H9 (cell line): ENCODE measurements around the gene ACAA2. TPM values are rescaled to one million over a fixed set of nuclear protein-coding genes. Genes with fewer than 3 reads are reported as not detected.

Experiments
- DNase-seq: peaks from one replicate; pipeline ENCODE4 v3.0.0-alpha.2; 2017
- H2AFZ ChIP-seq: one replicate; pipeline ENCODE4 v1.6.1; 2013; ENCODE audit warnings: mild to moderate bottlenecking, low read length, control low read depth, moderate library complexity
- H2AK5ac ChIP-seq: 2 replicates; pipeline ENCODE4 v1.6.1; 2013; ENCODE audit warnings: low read length, control low read depth, mixed read lengths; ENCODE audit not compliant: insufficient read length
- H2BK120ac ChIP-seq: one replicate; pipeline ENCODE4 v1.6.1; 2013; ENCODE audit warnings: low read depth, mild to moderate bottlenecking, low read length, control low read depth, inconsistent platforms; ENCODE audit not compliant: poor library complexity, severe bottlenecking
- H2BK12ac ChIP-seq: 2 replicates; pipeline ENCODE4 v1.6.1; 2013; ENCODE audit warnings: low read length, control low read depth, mixed read lengths, low read depth; ENCODE audit not compliant: insufficient read length
- H2BK15ac ChIP-seq: 2 replicates; pipeline ENCODE4 v1.6.1; 2013; ENCODE audit warnings: low read depth, low read length, control low read depth
- H2BK20ac ChIP-seq: one replicate; pipeline ENCODE4 v1.6.1; 2013; ENCODE audit warnings: low read depth, mild to moderate bottlenecking, low read length, control low read depth, inconsistent platforms; ENCODE audit not compliant: poor library complexity, severe bottlenecking
- H2BK5ac ChIP-seq: 2 replicates; pipeline ENCODE4 v1.6.1; 2013; ENCODE audit warnings: low read length, control low read depth, mixed read lengths; ENCODE audit not compliant: insufficient read length
- H3K14ac ChIP-seq: 2 replicates; pipeline ENCODE4 v1.6.1; 2013; ENCODE audit warnings: low read length, control low read depth; ENCODE audit not compliant: insufficient read depth
- H3K18ac ChIP-seq: 2 replicates; pipeline ENCODE4 v1.6.1; 2013; ENCODE audit warnings: low read depth, mild to moderate bottlenecking, mixed read lengths, low read length, control low read depth; ENCODE audit not compliant: insufficient read length
- H3K23ac ChIP-seq: 2 replicates; pipeline ENCODE4 v1.6.1; 2013; ENCODE audit warnings: low read length, control low read depth, mixed read lengths, low read depth; ENCODE audit not compliant: insufficient read length
- H3K23me2 ChIP-seq: 2 replicates; pipeline ENCODE4 v1.6.1; 2013; ENCODE audit warnings: low read depth, mild to moderate bottlenecking, mixed read lengths, low read length, control low read depth; ENCODE audit not compliant: insufficient read length, poor library complexity, severe bottlenecking
- H3K27ac ChIP-seq: 2 replicates; pipeline ENCODE4 v1.5.1; 2013; ENCODE audit warnings: low read length, control low read depth, mixed read lengths, low read depth; ENCODE audit not compliant: insufficient read length
- H3K27me3 ChIP-seq: 2 replicates; pipeline ENCODE4 v1.6.1; 2013; ENCODE audit warnings: low read length, control low read depth, inconsistent platforms; ENCODE audit not compliant: insufficient read depth
- H3K4ac ChIP-seq: 2 replicates; pipeline ENCODE4 v1.6.1; 2013; ENCODE audit warnings: low read depth, mild to moderate bottlenecking, control low read depth, inconsistent platforms, low read length, moderate library complexity
- H3K4me1 ChIP-seq: 2 replicates; pipeline ENCODE4 v1.6.1; 2013; ENCODE audit warnings: low read length, control low read depth, inconsistent platforms; ENCODE audit not compliant: insufficient read depth
- H3K4me2 ChIP-seq: 2 replicates; pipeline ENCODE4 v1.6.1; 2013; ENCODE audit warnings: low read length, control low read depth, mixed read lengths; ENCODE audit not compliant: insufficient read length, insufficient read depth
- H3K56ac ChIP-seq: 2 replicates; pipeline ENCODE4 v1.6.1; 2013; ENCODE audit warnings: low read depth, mild to moderate bottlenecking, mixed read lengths, low read length, control low read depth; ENCODE audit not compliant: insufficient read length
- H3K79me1 ChIP-seq: 2 replicates; pipeline ENCODE4 v1.6.1; 2013; ENCODE audit warnings: low read depth, mild to moderate bottlenecking, moderate library complexity, low read length, control low read depth, inconsistent platforms; ENCODE audit not compliant: insufficient read depth, poor library complexity, severe bottlenecking
- H3K79me2 ChIP-seq: 2 replicates; pipeline ENCODE4 v1.6.1; 2013; ENCODE audit warnings: low read length, control low read depth, inconsistent platforms; ENCODE audit not compliant: insufficient read depth
- H3K9ac ChIP-seq: 2 replicates; pipeline ENCODE4 v1.6.1; 2013; ENCODE audit warnings: low read length, control low read depth, mixed read lengths; ENCODE audit not compliant: insufficient read length; ENCODE audit errors: extremely low read depth
- H3K9me3 ChIP-seq: one replicate; pipeline ENCODE4 v1.6.1; 2013; ENCODE audit warnings: low read depth, low read length, inconsistent platforms; ENCODE audit not compliant: control insufficient read depth
- H3T11ph ChIP-seq: one replicate; pipeline ENCODE4 v1.6.1; 2013; ENCODE audit warnings: mild to moderate bottlenecking, low read length, control low read depth, inconsistent platforms
- H4K20me1 ChIP-seq: one replicate; pipeline ENCODE4 v1.6.1; 2013; ENCODE audit not compliant: control insufficient read depth, insufficient read length, insufficient read depth
- H4K5ac ChIP-seq: 2 replicates; pipeline ENCODE4 v1.6.1; 2013; ENCODE audit warnings: low read depth, mild to moderate bottlenecking, mixed read lengths, low read length, control low read depth; ENCODE audit not compliant: insufficient read length
- H4K8ac ChIP-seq: replicated peaks from 2 replicates; pipeline ENCODE4 v1.6.1; 2013; ENCODE audit warnings: low read length, control low read depth, mixed read lengths, low read depth; ENCODE audit not compliant: insufficient read length
- H4K91ac ChIP-seq: 2 replicates; pipeline ENCODE4 v1.6.1; 2013; ENCODE audit warnings: low read depth, mild to moderate bottlenecking, moderate library complexity, mixed read lengths, low read length, control low read depth; ENCODE audit not compliant: insufficient read length
- H3K27ac Mint-ChIP-seq, 3 experiments: 2 replicates in 2 of 3; 3 replicates in 1 of 3; pipeline ENCODE4 v1.8.0; 2020 to 2021; ENCODE audit warnings: mixed read lengths in 3 of 3, mild to moderate bottlenecking in 1 of 3, moderate library complexity in 1 of 3
- H3K27me3 Mint-ChIP-seq: 2 replicates; pipeline ENCODE4 v1.8.0; 2021; ENCODE audit warnings: low read depth, mild to moderate bottlenecking, moderate library complexity, mixed read lengths
- H3K36me3 Mint-ChIP-seq, 3 experiments: 2 replicates in 2 of 3; 3 replicates in 1 of 3; pipeline ENCODE4 v1.8.0; 2020 to 2021; ENCODE audit warnings: low read depth in 3 of 3, mixed read lengths in 3 of 3; ENCODE audit not compliant: insufficient read depth in 1 of 3
- H3K4me1 Mint-ChIP-seq, 2 experiments: 2 replicates each; pipeline ENCODE4 v1.8.0; 2020; ENCODE audit warnings: mixed read lengths in 2 of 2
- H3K4me3 Mint-ChIP-seq, 2 experiments: 2 replicates in 1 of 2; 3 replicates in 1 of 2; pipeline ENCODE4 v1.8.0; 2020 to 2021; ENCODE audit warnings: mild to moderate bottlenecking in 2 of 2, mixed read lengths in 2 of 2, moderate library complexity in 1 of 2
- H3K9me3 Mint-ChIP-seq, 2 experiments: 2 replicates in 1 of 2; 3 replicates in 1 of 2; pipeline ENCODE4 v1.8.0; 2020; ENCODE audit warnings: mild to moderate bottlenecking in 2 of 2, mixed read lengths in 2 of 2, moderate library complexity in 1 of 2
- WGBS: extraction: QIAGEN DNeasy Blood & Tissue Kit; methylation state at CpG from one replicate; pipeline ENCODE4 v1.1.7; 2013; ENCODE audit warnings: missing lambda C conversion rate, low lambda C conversion rate, mixed read lengths; ENCODE audit not compliant: insufficient read length; ENCODE audit errors: extremely low coverage; 5-methylcytosine and 5-hydroxymethylcytosine counted together
- total RNA-seq: library from RNA; stranded (reverse); gene quantifications from 2 replicates; pipeline ENCODE4 v1.2.1, GENCODE V29; 2021
- TF ChIP-seq, protein P1 (sequence below): fragments of 200-600 bp; sonication (generic); conservative IDR thresholded peaks from 3 replicates; pipeline ENCODE4 v1.8.0; 2021; ENCODE audit warnings: antibody characterized with exemption, mild to moderate bottlenecking

Gene ACAA2
- total RNA-seq, 1 experiment from 2014 or later, result 115 TPM

DNA sequence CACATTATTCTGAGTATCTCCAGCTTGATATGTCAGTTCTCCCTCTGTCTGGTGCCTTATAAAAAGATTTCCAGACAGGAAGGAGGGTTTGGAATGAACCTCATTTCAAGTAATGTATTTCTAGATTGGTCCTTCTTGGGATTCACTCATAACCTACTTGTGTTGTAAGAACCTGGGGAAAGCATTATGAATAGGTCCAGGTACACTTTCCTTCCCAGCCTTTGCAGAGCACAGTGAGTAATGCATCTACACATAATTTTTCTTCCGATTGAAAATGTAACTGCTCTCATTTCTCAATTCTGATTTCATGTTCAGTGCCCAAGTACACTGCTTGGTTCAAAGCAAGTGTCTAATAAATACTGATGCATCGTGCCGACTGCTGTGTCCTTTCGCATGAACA lies 25.0 kb upstream of the ACAA2 start:
- H3K9me3 Mint-ChIP-seq, result no peaks in the 10 kb centered on the region
- no peak overlapping the region for H3K27ac ChIP-seq

More for the DNA sequence above, 25.0 kb upstream of the ACAA2 start:
- H3K4me2 ChIP-seq, result no peak overlapping the region
- H4K91ac ChIP-seq, result no peak overlapping the region
- H3T11ph ChIP-seq, result no peak overlapping the region
- H2BK15ac ChIP-seq, result no peak overlapping the region
- H3K4ac ChIP-seq, result no peak overlapping the region
- no peak overlapping the region for H4K5ac ChIP-seq
- no peak overlapping the region for H2BK12ac ChIP-seq
- H2AFZ ChIP-seq, result no peak overlapping the region
- Mint-ChIP-seq H3K4me3 (no peak overlapping the region), H3K4me1 (no peaks in the 10 kb centered on the region), H3K27ac (no peak overlapping the region), H3K36me3 (no peaks in the 10 kb centered on the region; a peak in 1 of 7 replicates), H3K27me3 (no peaks in the 10 kb centered on the region)
- H3K23ac ChIP-seq, result no peak overlapping the region
- no peak overlapping the region for H2BK120ac ChIP-seq
- no peaks in the 10 kb centered on the region for H4K20me1 ChIP-seq
- no peak overlapping the region for H3K14ac ChIP-seq
- H3K27me3 ChIP-seq, result no peaks in the 10 kb centered on the region
- no peak overlapping the region for H2BK5ac ChIP-seq
- H3K56ac ChIP-seq, result no peak overlapping the region
- no peak overlapping the region for H3K18ac ChIP-seq
- WGBS, result no CpG with 5 or more reads among the region's 4 CpGs
- H4K8ac ChIP-seq, result no peak overlapping the region
- H2BK20ac ChIP-seq, result no peak overlapping the region
- H3K9ac ChIP-seq, result no peak overlapping the region
- H3K23me2 ChIP-seq, result no peaks in the 10 kb centered on the region
- DNase-seq, result no peak
- no peaks in the 10 kb centered on the region for H3K79me1 ChIP-seq
- no peaks in the 10 kb centered on the region for H3K9me3 ChIP-seq
- TF ChIP-seq, protein P1, sequence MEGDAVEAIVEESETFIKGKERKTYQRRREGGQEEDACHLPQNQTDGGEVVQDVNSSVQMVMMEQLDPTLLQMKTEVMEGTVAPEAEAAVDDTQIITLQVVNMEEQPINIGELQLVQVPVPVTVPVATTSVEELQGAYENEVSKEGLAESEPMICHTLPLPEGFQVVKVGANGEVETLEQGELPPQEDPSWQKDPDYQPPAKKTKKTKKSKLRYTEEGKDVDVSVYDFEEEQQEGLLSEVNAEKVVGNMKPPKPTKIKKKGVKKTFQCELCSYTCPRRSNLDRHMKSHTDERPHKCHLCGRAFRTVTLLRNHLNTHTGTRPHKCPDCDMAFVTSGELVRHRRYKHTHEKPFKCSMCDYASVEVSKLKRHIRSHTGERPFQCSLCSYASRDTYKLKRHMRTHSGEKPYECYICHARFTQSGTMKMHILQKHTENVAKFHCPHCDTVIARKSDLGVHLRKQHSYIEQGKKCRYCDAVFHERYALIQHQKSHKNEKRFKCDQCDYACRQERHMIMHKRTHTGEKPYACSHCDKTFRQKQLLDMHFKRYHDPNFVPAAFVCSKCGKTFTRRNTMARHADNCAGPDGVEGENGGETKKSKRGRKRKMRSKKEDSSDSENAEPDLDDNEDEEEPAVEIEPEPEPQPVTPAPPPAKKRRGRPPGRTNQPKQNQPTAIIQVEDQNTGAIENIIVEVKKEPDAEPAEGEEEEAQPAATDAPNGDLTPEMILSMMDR, result no peak
- H3K79me2 ChIP-seq, result no peaks in the 10 kb centered on the region
- no peak overlapping the region for H2AK5ac ChIP-seq
- no peaks in the 10 kb centered on the region for H3K4me1 ChIP-seq
